Hepatocyte (in vitro differentiated cells): ENCODE data around the gene NLRP5. TPM values are rescaled to one million over a fixed set of nuclear protein-coding genes. Genes with fewer than 3 reads are reported as not detected.

Experiments used
- DNase-seq: peaks from one replicate; pipeline ENCODE4 v3.0.0-alpha.2; 2016; ENCODE audit warnings: low spot score
- H2AFZ ChIP-seq: fragments of 200-600 bp; sonication (generic); 2 replicates; pipeline ENCODE4 v1.6.0; 2016; ENCODE audit warnings: antibody characterized with exemption, mild to moderate bottlenecking
- H3K27ac ChIP-seq: fragments of 200-600 bp; sonication (generic); 2 replicates; pipeline ENCODE4 v1.5.1; 2016; ENCODE audit warnings: mild to moderate bottlenecking
- H3K27me3 ChIP-seq: fragments of 200-600 bp; sonication (generic); 2 replicates; pipeline ENCODE4 v1.6.1; 2016
- H3K36me3 ChIP-seq: fragments of 200-600 bp; sonication (generic); replicated peaks from 2 replicates; pipeline ENCODE4 v1.5.1; 2016; ENCODE audit warnings: low read depth; ENCODE audit not compliant: insufficient read depth
- H3K4me1 ChIP-seq: fragments of 200-600 bp; sonication (generic); 2 replicates; pipeline ENCODE4 v1.5.1; 2016; ENCODE audit warnings: mild to moderate bottlenecking, moderate library complexity; ENCODE audit not compliant: insufficient read depth
- H3K4me2 ChIP-seq: fragments of 200-600 bp; sonication (generic); 2 replicates; pipeline ENCODE4 v1.6.0; 2016
- H3K4me3 ChIP-seq: fragments of 200-600 bp; sonication (generic); 2 replicates; pipeline ENCODE4 v1.5.1; 2016; ENCODE audit warnings: mild to moderate bottlenecking
- H3K79me2 ChIP-seq: fragments of 200-600 bp; sonication (generic); 2 replicates; pipeline ENCODE4 v1.6.0; 2017; ENCODE audit warnings: mild to moderate bottlenecking
- H3K9me2 ChIP-seq: fragments of 200-600 bp; sonication (generic); replicated peaks from 2 replicates; pipeline ENCODE4 v1.6.0; 2017; ENCODE audit warnings: mild to moderate bottlenecking; ENCODE audit not compliant: insufficient read depth
- H3K9me3 ChIP-seq: fragments of 200-600 bp; sonication (generic); 2 replicates; pipeline ENCODE4 v1.5.1; 2016; ENCODE audit warnings: low read depth, mild to moderate bottlenecking
- H4K20me1 ChIP-seq: fragments of 200-600 bp; sonication (generic); 2 replicates; pipeline ENCODE4 v1.6.0; 2016; ENCODE audit warnings: mild to moderate bottlenecking; ENCODE audit not compliant: insufficient read depth, poor library complexity, severe bottlenecking
- EZH2 ChIP-seq: fragments of 200-600 bp; sonication (generic); IDR thresholded peaks from 2 replicates; pipeline ENCODE4 v1.6.1; 2016; ENCODE audit warnings: antibody characterized with exemption, mild to moderate bottlenecking, borderline replicate concordance
- EZH2phosphoT487 ChIP-seq: fragments of 200-600 bp; sonication (generic); IDR thresholded peaks from one replicate; pipeline ENCODE4 v1.6.1; 2018; ENCODE audit warnings: antibody characterized with exemption, mild to moderate bottlenecking, low read depth, moderate library complexity; ENCODE audit not compliant: unreplicated experiment, severe bottlenecking
- WGBS: methylation state at CpG from one replicate; pipeline ENCODE4 v1.1.6; 2016; ENCODE audit warnings: low lambda C conversion rate; ENCODE audit errors: missing lambda C conversion rate; 5-methylcytosine and 5-hydroxymethylcytosine counted together
- polyA plus RNA-seq: library from polyadenylated mRNA; unstranded; fragments of >200 nt; fragmentation: Nextera tagmentation; extraction: Ambion mirVana; gene quantifications from 2 replicates; pipeline ENCODE4 v1.2.1, GENCODE V29; 2016
- total RNA-seq: library from RNA; depleted of rRNA; stranded (reverse); fragments of >200 nt; gene quantifications from 2 replicates; pipeline ENCODE4 v1.2.3, GENCODE V29; 2014
- TF ChIP-seq, protein P1 (sequence below): fragments of 200-600 bp; sonication (generic); IDR thresholded peaks from 2 replicates; pipeline ENCODE4 v1.5.1; 2016; ENCODE audit warnings: antibody characterized with exemption, mild to moderate bottlenecking; ENCODE audit not compliant: poor library complexity

Gene NLRP5
- total and polyA plus RNA-seq, 2 experiments from 2014 or later, result not detected

DNA sequence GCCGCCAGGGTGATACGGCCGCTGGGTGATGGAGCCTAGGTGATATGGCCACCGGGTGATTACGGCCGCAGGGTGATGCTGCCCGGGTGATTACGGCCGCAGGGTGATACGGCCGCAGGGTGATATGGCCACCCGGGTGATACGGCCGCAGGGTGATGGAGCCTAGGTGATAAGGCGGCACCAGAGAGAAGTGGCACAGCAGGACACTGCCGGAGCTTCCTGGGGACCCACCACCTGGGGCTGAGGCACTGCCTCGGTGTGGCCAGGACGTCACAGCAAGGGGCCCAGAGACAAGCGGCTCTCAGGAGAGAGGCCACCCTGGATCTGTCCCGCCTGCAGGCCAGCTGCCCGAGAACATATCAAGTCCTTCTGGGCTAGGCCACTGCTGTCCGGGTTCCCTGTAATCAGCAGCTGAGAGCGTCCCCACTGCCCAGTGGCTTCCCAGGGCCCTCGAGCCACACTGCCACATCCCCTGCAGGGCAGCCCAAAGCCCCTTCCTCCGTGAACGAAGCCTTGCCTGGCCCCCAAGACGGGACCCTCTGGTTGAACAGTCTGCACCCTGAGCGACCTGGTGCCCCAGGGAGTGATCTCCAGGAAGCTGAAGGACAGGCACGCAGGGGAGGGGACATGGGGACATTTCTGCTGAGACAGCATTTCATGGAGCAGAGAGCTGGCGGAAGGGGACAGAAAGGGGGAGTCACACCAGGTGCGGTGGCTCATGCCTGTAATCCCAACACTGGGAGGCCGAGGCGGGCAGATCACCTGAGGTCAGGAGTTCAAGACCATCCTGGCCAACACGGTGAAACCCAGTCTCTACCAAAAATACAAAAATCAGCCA lies 112.4 kb downstream of the NLRP5 start:
- peaks cover 12% of the 10 kb centered on the region for H4K20me1 ChIP-seq
- H3K36me3 ChIP-seq, result no peaks in the 10 kb centered on the region
- no peaks in the 10 kb centered on the region for H3K27me3 ChIP-seq
- no peak overlapping the region for H3K27ac ChIP-seq
- H3K4me2 ChIP-seq, result no peak overlapping the region
- H3K79me2 ChIP-seq, result peaks cover 50% of the 10 kb centered on the region
- no peak overlapping the region for H2AFZ ChIP-seq
- no peak overlapping the region for H3K4me3 ChIP-seq
- H3K9me3 ChIP-seq, result no peaks in the 10 kb centered on the region
- 95% methylated on average over 23 of the region's 34 CpGs for WGBS
- H3K9me2 ChIP-seq, result no peaks in the 10 kb centered on the region
- TF ChIP-seq, protein P1, sequence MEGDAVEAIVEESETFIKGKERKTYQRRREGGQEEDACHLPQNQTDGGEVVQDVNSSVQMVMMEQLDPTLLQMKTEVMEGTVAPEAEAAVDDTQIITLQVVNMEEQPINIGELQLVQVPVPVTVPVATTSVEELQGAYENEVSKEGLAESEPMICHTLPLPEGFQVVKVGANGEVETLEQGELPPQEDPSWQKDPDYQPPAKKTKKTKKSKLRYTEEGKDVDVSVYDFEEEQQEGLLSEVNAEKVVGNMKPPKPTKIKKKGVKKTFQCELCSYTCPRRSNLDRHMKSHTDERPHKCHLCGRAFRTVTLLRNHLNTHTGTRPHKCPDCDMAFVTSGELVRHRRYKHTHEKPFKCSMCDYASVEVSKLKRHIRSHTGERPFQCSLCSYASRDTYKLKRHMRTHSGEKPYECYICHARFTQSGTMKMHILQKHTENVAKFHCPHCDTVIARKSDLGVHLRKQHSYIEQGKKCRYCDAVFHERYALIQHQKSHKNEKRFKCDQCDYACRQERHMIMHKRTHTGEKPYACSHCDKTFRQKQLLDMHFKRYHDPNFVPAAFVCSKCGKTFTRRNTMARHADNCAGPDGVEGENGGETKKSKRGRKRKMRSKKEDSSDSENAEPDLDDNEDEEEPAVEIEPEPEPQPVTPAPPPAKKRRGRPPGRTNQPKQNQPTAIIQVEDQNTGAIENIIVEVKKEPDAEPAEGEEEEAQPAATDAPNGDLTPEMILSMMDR, result no peak
- TF ChIP-seq EZH2 (no peak), EZH2phosphoT487 (no peak)
- H3K4me1 ChIP-seq, result no peaks in the 10 kb centered on the region
- DNase-seq, result no peak

DNA sequence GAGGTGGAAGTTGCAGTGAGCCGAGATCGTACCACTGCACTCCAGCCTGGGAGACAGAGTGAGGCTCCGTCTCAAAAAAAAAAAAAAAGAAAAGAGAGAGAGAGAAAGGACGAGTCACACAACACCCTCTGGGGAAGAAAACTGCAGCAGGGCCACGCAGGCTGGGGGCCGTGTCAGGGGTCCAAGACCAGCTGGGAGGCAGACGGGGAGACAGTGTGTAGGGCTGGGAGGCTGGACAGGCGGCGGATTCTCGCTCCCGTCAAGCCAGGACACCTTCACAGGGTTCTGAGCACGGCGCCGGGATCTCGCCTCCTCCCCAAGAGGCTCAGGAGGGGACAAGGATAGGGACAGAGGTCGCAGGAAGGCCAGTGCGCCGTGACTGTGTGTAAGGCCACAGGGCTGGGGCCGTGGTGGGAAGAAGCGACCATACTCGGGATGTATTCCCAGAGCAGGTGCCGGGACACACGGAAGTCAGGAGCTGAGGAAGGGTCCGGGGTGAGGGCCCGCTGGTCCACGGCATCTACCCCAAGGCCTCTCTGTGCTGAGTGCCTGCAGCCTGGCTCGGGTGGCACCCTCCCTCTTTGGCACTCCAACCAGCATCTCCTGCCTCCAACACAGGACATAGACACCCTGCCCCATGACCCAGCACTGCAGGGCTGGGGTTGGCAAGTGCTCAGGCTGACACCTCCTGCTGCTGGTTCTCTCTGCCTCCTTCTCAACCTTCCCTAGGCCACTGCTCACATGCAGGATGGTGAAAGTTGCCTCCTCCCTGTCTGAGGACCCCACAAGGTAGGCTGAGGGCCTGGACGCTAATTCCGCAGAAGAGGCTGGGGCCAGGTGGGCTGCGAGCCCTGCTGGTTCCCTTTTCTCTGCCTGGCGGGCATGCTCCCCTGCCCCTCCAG lies 113.3 kb downstream of the NLRP5 start:
- 97% methylated on average over 26 of the region's 31 CpGs for WGBS
- peaks cover 49% of the 10 kb centered on the region for H3K79me2 ChIP-seq
- no peaks in the 10 kb centered on the region for H3K9me2 ChIP-seq
- H2AFZ ChIP-seq, result no peak overlapping the region
- H3K27me3 ChIP-seq, result no peaks in the 10 kb centered on the region
- no peaks in the 10 kb centered on the region for H3K36me3 ChIP-seq
- DNase-seq, result no peak
- H3K9me3 ChIP-seq, result no peaks in the 10 kb centered on the region
- H3K4me2 ChIP-seq, result no peak overlapping the region
- H3K27ac ChIP-seq, result no peak overlapping the region
- no peaks in the 10 kb centered on the region for H3K4me1 ChIP-seq
- TF ChIP-seq, protein P1, result no peak
- TF ChIP-seq EZH2phosphoT487 (no peak), EZH2 (no peak)
- H4K20me1 ChIP-seq, result peaks cover 18% of the 10 kb centered on the region
- H3K4me3 ChIP-seq, result no peak overlapping the region

DNA sequence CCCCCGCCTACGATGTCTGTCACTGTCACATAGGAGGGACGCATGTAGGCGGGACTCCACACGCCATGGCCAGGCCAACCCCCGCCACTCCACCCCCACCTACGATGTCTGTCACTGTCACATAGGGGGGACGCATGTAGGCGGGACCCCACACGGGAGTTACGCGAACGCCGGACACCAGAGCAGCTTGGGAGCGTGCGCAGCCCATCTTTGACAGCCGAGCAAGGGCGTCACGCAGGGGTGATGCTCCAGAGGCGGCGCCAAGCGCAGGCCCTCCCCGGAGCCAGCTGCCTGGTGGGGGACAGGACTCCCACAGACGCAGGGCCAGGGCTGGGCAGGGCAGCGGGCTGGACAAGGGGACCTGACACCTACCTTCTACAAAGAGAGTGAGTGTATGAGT lies 114.5 kb downstream of the NLRP5 start:
- H4K20me1 ChIP-seq, result peaks cover 25% of the 10 kb centered on the region
- H2AFZ ChIP-seq, result no peak overlapping the region
- H3K9me2 ChIP-seq, result no peaks in the 10 kb centered on the region
- no peaks in the 10 kb centered on the region for H3K9me3 ChIP-seq
- no peak overlapping the region for H3K27ac ChIP-seq
- no peak overlapping the region for H3K4me2 ChIP-seq
- no peak for DNase-seq
- H3K79me2 ChIP-seq, result peaks cover 56% of the 10 kb centered on the region
- TF ChIP-seq, protein P1, result no peak
- TF ChIP-seq EZH2 (no peak), EZH2phosphoT487 (no peak)
- no peak overlapping the region for H3K4me3 ChIP-seq
- H3K4me1 ChIP-seq, result peaks cover 4% of the 10 kb centered on the region
- H3K27me3 ChIP-seq, result no peaks in the 10 kb centered on the region
- no peaks in the 10 kb centered on the region for H3K36me3 ChIP-seq
- WGBS, result 89% methylated on average over 24 of the region's 25 CpGs
